Esophagus squamous epithelium (tissue), 4 donors: ENCODE results near the gene ZNF883.

ENCODE experiments used
- CTCF ChIP-seq, 6 experiments: fragments of 450-650 bp in 4 of 6; fragments of 200-600 bp in 2 of 6; sonication (generic) in 2 of 6; IDR thresholded peaks; one replicate each; pipeline ENCODE4 v1.5.1; 2016 to 2019; ENCODE audit warnings: antibody characterized with exemption in 6 of 6, mild to moderate bottlenecking in 4 of 6, moderate library complexity in 4 of 6
- POLR2A ChIP-seq, 4 donors: fragments of 450-650 bp; IDR thresholded peaks; one replicate each; pipeline ENCODE4 v1.6.1; 2017; ENCODE audit warnings: antibody characterized with exemption in 4 of 4, mild to moderate bottlenecking in 4 of 4, moderate library complexity in 3 of 4

DNA sequence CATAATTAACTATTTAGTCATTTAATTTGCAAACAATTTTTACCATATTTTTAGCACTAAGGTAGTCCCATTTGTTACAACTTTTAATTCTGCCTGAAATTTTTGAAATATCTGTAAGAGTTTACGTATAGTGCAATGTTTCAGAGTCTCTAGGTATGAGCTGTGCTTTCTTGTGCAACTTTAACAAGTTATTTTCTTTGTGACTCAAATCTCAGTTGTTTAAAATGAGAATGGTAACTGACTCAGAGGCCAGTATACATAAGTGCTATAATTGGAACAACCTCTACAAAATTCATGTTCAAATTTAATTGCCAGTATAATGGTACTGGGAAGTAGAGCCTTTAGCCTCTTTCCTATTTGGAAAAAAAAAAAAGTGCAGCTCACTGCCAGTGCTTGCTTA, 14.2 kb upstream of the ZNF883 start:
- TF ChIP-seq POLR2A (IDR thresholded peaks at IDR 0.05): no peak
- TF ChIP-seq CTCF (IDR thresholded peaks at IDR 0.05): no peak
